SK-N-SH (cell line): ENCODE results near the gene MGLL.

Source experiments
- EZH2phosphoT487 ChIP-seq: fragments of 200-600 bp; sonication (generic); IDR thresholded peaks from 2 replicates; pipeline ENCODE4 v1.6.1; 2017; ENCODE audit warnings: low read depth, mixed run types, mild to moderate bottlenecking, antibody characterized with exemption, moderate library complexity, borderline replicate concordance
- SIN3A ChIP-seq: IDR thresholded peaks from 2 replicates; pipeline ENCODE4 v1.6.1; 2012; ENCODE audit warnings: low read depth, mild to moderate bottlenecking, low read length, moderate library complexity, borderline replicate concordance
- TF ChIP-seq, protein P1 (sequence below): IDR thresholded peaks from 2 replicates; pipeline ENCODE4; 2012

GRCh38 chr3:127645371-127646015 is 176.8 kb downstream of the MGLL start:
- TF ChIP-seq, protein P1, sequence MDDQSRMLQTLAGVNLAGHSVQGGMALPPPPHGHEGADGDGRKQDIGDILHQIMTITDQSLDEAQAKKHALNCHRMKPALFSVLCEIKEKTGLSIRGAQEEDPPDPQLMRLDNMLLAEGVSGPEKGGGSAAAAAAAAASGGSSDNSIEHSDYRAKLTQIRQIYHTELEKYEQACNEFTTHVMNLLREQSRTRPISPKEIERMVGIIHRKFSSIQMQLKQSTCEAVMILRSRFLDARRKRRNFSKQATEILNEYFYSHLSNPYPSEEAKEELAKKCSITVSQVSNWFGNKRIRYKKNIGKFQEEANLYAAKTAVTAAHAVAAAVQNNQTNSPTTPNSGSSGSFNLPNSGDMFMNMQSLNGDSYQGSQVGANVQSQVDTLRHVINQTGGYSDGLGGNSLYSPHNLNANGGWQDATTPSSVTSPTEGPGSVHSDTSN = no peak
- TF ChIP-seq EZH2phosphoT487 (no peak), SIN3A (no peak)
